Measurements from ENCODE around the gene SLC35E2B. TPM values are rescaled to one million over a fixed set of nuclear protein-coding genes. Genes with fewer than 3 reads are reported as not detected.

The SLC35E2B gene
- total and polyA plus RNA-seq, 2 of the 13 experiments (the other 11 are each of a cell fraction or from before 2014, with no cell fraction given), result 14.1 to 19.7 TPM

- peak; percentile 88; the same call in 1 of the 2 replicates for TF ChIP-seq HINFP (CRISPR knock-in tag; IDR thresholded peaks at IDR 0.05; ENCODE audit: low read depth)
- no peak for TF ChIP-seq CENPBD1 (CRISPR knock-in tag; IDR thresholded peaks at IDR 0.05; ENCODE audit: borderline replicate concordance, low read depth)
- TF ChIP-seq SMYD3 (CRISPR knock-in tag; IDR thresholded peaks at IDR 0.05), result no peak
- peak; percentile 87 for TF ChIP-seq NR2C2 (CRISPR knock-in tag; IDR thresholded peaks at IDR 0.05; ENCODE audit: borderline replicate concordance)
- peak; percentile 53; the same call in 1 of the 2 replicates for TF ChIP-seq ZNF331 (CRISPR knock-in tag; IDR thresholded peaks at IDR 0.05)
- no peak for TF ChIP-seq ZNF740 (CRISPR knock-in tag; IDR thresholded peaks at IDR 0.05)
- TF ChIP-seq SMC3 (IDR thresholded peaks at IDR 0.05; ENCODE audit: low read length), result no peak
- TF ChIP-seq ZNF609 (CRISPR knock-in tag; IDR thresholded peaks at IDR 0.05; ENCODE audit: borderline replicate concordance), result peak; percentile 63; the same call in 1 of the 2 replicates
- TF ChIP-seq SP5 (CRISPR knock-in tag; IDR thresholded peaks at IDR 0.05; ENCODE audit: borderline replicate concordance, low read depth), result peak; percentile 15; the same call in 1 of the 2 replicates
- TF ChIP-seq ZFAT (CRISPR knock-in tag; conservative IDR thresholded peaks at IDR 0.05), result no peak
- no peak for TF ChIP-seq ZNF326 (CRISPR knock-in tag; IDR thresholded peaks at IDR 0.05; ENCODE audit: borderline replicate concordance)
- no peak for TF ChIP-seq GZF1 (CRISPR knock-in tag; IDR thresholded peaks at IDR 0.05)
- no peak for TF ChIP-seq LCORL (IDR thresholded peaks at IDR 0.05)
- peak; percentile 43; the same call in 1 of the 2 replicates for TF ChIP-seq LCORL (CRISPR knock-in tag; IDR thresholded peaks at IDR 0.05)
- no peak; the same call in 1 of the 2 replicates for TF ChIP-seq SP4 (CRISPR knock-in tag; IDR thresholded peaks at IDR 0.05)
- 0 out of 2 replicates have a peak, but pooled peaks have one; percentile 31 for TF ChIP-seq ZNF264 (CRISPR knock-in tag; IDR thresholded peaks at IDR 0.05)
- TF ChIP-seq JUND (CRISPR knock-in tag; IDR thresholded peaks at IDR 0.05), result peak; percentile 57; the same call in 1 of the 2 replicates
- TF ChIP-seq GTF3A (CRISPR knock-in tag; conservative IDR thresholded peaks at IDR 0.05), result peak; percentile 89; the same call in 1 of the 2 replicates
- no peak for TF ChIP-seq ZNF432 (CRISPR knock-in tag; IDR thresholded peaks at IDR 0.05; ENCODE audit: borderline replicate concordance)
- TF ChIP-seq CREB1 (IDR thresholded peaks at IDR 0.05), result peak; percentile 98
- TF ChIP-seq CREB1 (CRISPR knock-in tag; IDR thresholded peaks at IDR 0.05), result peak; percentile 93
Measured at GRCh38 chr1:1615256-1616044, 77.1 kb downstream of the SLC35E2B start, which contains the start of gene MIB2 (continued).

Data from HepG2 (cell line).